ENCODE data around the gene POSTN. TPM values are rescaled to one million over a fixed set of nuclear protein-coding genes. Genes with fewer than 3 reads are reported as not detected.

POSTN gene
- total RNA-seq, 1 experiment from 2014 or later, result 0.33 TPM

- no peak overlapping the region for H3K4ac ChIP-seq (ENCODE audit: low read depth, low read length)
- no peak overlapping the region for H3K23ac ChIP-seq (ENCODE audit: insufficient read length, low read depth, low read length)
- no peak overlapping the region for H3K18ac ChIP-seq (ENCODE audit: insufficient read length, low read depth, low read length)
- H4K8ac ChIP-seq (replicated peaks; ENCODE audit: insufficient read length, low read depth, low read length), result no peak overlapping the region
- H3K27ac Mint-ChIP-seq, result no peak overlapping the region
- H4K5ac ChIP-seq (ENCODE audit: insufficient read length, low read depth, low read length), result no peak overlapping the region
- no peaks in the 10 kb centered on the region for H3K79me1 ChIP-seq (ENCODE audit: insufficient read depth, low read depth, low read length, poor library complexity, severe bottlenecking)
- no peak overlapping the region for H4K91ac ChIP-seq (ENCODE audit: insufficient read length, low read depth, low read length)
- no peak overlapping the region for H2BK5ac ChIP-seq (ENCODE audit: insufficient read length, low read length)
- H3K4me1 ChIP-seq (ENCODE audit: insufficient read depth, low read length), result peaks cover 3% of the 10 kb centered on the region; the same call in 1 of the 2 replicates
- H2BK120ac ChIP-seq (ENCODE audit: low read depth, low read length, poor library complexity, severe bottlenecking), result no peak overlapping the region
- no peak overlapping the region for H2BK20ac ChIP-seq (ENCODE audit: low read depth, low read length, poor library complexity, severe bottlenecking)
- no CpG with 5 or more reads among the region's 3 CpGs for WGBS (ENCODE audit: extremely low coverage, insufficient read length, low lambda C conversion rate)
- H3K27me3 ChIP-seq (ENCODE audit: insufficient read depth, low read length), result no peaks in the 10 kb centered on the region
- no peak overlapping the region for H3K4me2 ChIP-seq (ENCODE audit: insufficient read depth, insufficient read length, low read length)
- H3K27me3 Mint-ChIP-seq (ENCODE audit: low read depth), result no peaks in the 10 kb centered on the region
- no peaks in the 10 kb centered on the region for H3K23me2 ChIP-seq (ENCODE audit: insufficient read length, low read depth, low read length, poor library complexity, severe bottlenecking)
- H3K4me3 Mint-ChIP-seq, result no peak overlapping the region
- H3K9me3 Mint-ChIP-seq, result no peaks in the 10 kb centered on the region
- no peak for DNase-seq
- no peak overlapping the region for H3K14ac ChIP-seq (ENCODE audit: insufficient read depth, low read length)
- H3K27ac ChIP-seq (ENCODE audit: insufficient read length, low read depth, low read length), result no peak overlapping the region
- H3K56ac ChIP-seq (ENCODE audit: insufficient read length, low read depth, low read length), result no peak overlapping the region
- no peak overlapping the region for H2AK5ac ChIP-seq (ENCODE audit: insufficient read length, low read length)
- no peak for TF ChIP-seq CTCF (conservative IDR thresholded peaks at IDR 0.05)
- H2AFZ ChIP-seq (ENCODE audit: low read length), result no peak overlapping the region
- no peak overlapping the region for H3K9ac ChIP-seq (ENCODE audit: extremely low read depth, insufficient read length, low read length)
- H3K36me3 Mint-ChIP-seq (ENCODE audit: insufficient read depth in 1 of 3, low read depth in 3 of 3), result no peaks in the 10 kb centered on the region; a peak in 1 of 7 replicates
- no peak overlapping the region for H3T11ph ChIP-seq (ENCODE audit: low read length)
- H3K79me2 ChIP-seq (ENCODE audit: insufficient read depth, low read length), result no peaks in the 10 kb centered on the region
- H2BK15ac ChIP-seq (ENCODE audit: low read depth, low read length), result no peak overlapping the region
- H2BK12ac ChIP-seq (ENCODE audit: insufficient read length, low read depth, low read length), result no peak overlapping the region
- no peaks in the 10 kb centered on the region for H3K9me3 ChIP-seq (ENCODE audit: control insufficient read depth, low read depth, low read length)
- H4K20me1 ChIP-seq (ENCODE audit: control insufficient read depth, insufficient read depth, insufficient read length), result no peaks in the 10 kb centered on the region
- peaks cover 31 to 41% of the 10 kb centered on the region in 2 experiments for H3K4me1 Mint-ChIP-seq
These were observed 1.8 kb downstream of the POSTN start for GRCh38 chr13:37596805-37597204.

Measured in H9 (cell line).